ENCODE data around the gene TBPL1. TPM values are rescaled to one million over a fixed set of nuclear protein-coding genes. Genes with fewer than 3 reads are reported as not detected.

TBPL1 gene
- total and polyA plus RNA-seq, 9 of the 15 experiments (the other 6 are each of a cell fraction or from before 2014, with no cell fraction given) = 78.1 to 152 (median 107) TPM

GRCh38 chr6:133952815-133953633 lies at the start of gene TBPL1 (continued):
- TF ChIP-seq CREB5 (CRISPR knock-in tag; IDR thresholded peaks at IDR 0.05) = no peak
- no peak for TF ChIP-seq HOMEZ (CRISPR knock-in tag; IDR thresholded peaks at IDR 0.05)
- no peak for TF ChIP-seq IRF2 (CRISPR knock-in tag; IDR thresholded peaks at IDR 0.05)
- TF ChIP-seq PRPF4 (IDR thresholded peaks at IDR 0.05; ENCODE audit: insufficient read depth, low read depth, low read length, poor library complexity, severe bottlenecking) = peak; percentile 38
- peak; percentile 74 for TF ChIP-seq JUND (IDR thresholded peaks at IDR 0.05; ENCODE audit: borderline replicate concordance, low read depth, low read length)
- TF ChIP-seq JUND (tag; IDR thresholded peaks at IDR 0.05; ENCODE audit: borderline replicate concordance, low read depth, low read length) = no peak
- TF ChIP-seq SAFB2 (IDR thresholded peaks at IDR 0.05; ENCODE audit: borderline replicate concordance, low read depth, low read length, severe bottlenecking) = no peak
- TF ChIP-seq FOXK2 (conservative IDR thresholded peaks at IDR 0.05 in 1 of 2, IDR thresholded peaks at IDR 0.05 in 1 of 2; ENCODE audit: low read depth in 2 of 2) = peak; percentile 83 to 89
- no peak for TF ChIP-seq COPS2 (conservative IDR thresholded peaks at IDR 0.05)
- TF ChIP-seq NFIC (IDR thresholded peaks at IDR 0.05) = peak; percentile 32
- TF ChIP-seq ZBTB12 (CRISPR knock-in tag; IDR thresholded peaks at IDR 0.05) = no peak
- peak; percentile 37; the same call in 1 of the 2 replicates for TF ChIP-seq TAF7 (tag; IDR thresholded peaks at IDR 0.05)
- no peak for TF ChIP-seq SPI1 (IDR thresholded peaks at IDR 0.05; ENCODE audit: borderline replicate concordance, low read depth, low read length)
- no peak for TF ChIP-seq FOXA3 (CRISPR knock-in tag; conservative IDR thresholded peaks at IDR 0.05 in 1 of 2, IDR thresholded peaks at IDR 0.05 in 1 of 2)
- peak; percentile 80 for TF ChIP-seq CREB1 (IDR thresholded peaks at IDR 0.05)
- TF ChIP-seq CREB1 (CRISPR knock-in tag; IDR thresholded peaks at IDR 0.05) = peak; percentile 92
- TF ChIP-seq ZSCAN32 (CRISPR knock-in tag; IDR thresholded peaks at IDR 0.05) = no peak
- TF ChIP-seq ETV5 (CRISPR knock-in tag; IDR thresholded peaks at IDR 0.05; ENCODE audit: low read depth) = peak; percentile 100
- peak in 1 of 2 experiments; percentile 48; a peak in 1 of 4 replicates for TF ChIP-seq SRF (CRISPR knock-in tag; IDR thresholded peaks at IDR 0.05)
- no peak for TF ChIP-seq NR0B1 (IDR thresholded peaks at IDR 0.05; ENCODE audit: partially characterized antibody)

All from K562 (cell line).